ENCODE results near the gene DENND6B.

DNA sequence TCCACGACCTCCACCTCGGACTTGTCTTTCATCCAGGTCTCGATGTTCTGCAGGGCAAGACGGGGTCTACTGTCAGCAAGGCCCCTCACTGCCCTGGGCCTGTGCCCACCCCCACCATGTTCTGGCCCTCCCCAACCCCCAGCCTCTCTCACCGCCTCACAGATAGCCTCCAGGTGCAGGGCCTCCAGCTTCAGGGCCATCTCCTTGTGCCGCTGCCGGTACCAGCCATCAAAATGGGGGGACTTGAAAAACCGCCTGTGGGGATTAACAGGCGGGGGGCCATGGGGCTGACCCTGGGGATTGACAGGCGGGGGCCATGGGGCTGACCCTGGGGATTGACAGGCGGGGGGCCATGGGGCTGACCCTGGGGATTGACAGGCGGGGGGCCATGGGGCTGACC, 14.4 kb downstream of the DENND6B start:
- TF ChIP-seq EP300 (conservative IDR thresholded peaks at IDR 0.05; ENCODE audit: poor library complexity, severe bottlenecking) (no peak), POLR2AphosphoS5 (IDR thresholded peaks at IDR 0.05) (no peak), RAD21 (conservative IDR thresholded peaks at IDR 0.05) (no peak), EZH2 (IDR thresholded peaks at IDR 0.05; ENCODE audit: borderline replicate concordance, insufficient read depth, low read length, poor library complexity, severe bottlenecking) (no peak), SMC3 (conservative IDR thresholded peaks at IDR 0.05; ENCODE audit: poor library complexity) (no peak), TAF1 (IDR thresholded peaks at IDR 0.05; ENCODE audit: low read depth) (no peak), MXI1 (conservative IDR thresholded peaks at IDR 0.05; ENCODE audit: poor library complexity, severe bottlenecking) (no peak)
- TF ChIP-seq, protein P1, sequence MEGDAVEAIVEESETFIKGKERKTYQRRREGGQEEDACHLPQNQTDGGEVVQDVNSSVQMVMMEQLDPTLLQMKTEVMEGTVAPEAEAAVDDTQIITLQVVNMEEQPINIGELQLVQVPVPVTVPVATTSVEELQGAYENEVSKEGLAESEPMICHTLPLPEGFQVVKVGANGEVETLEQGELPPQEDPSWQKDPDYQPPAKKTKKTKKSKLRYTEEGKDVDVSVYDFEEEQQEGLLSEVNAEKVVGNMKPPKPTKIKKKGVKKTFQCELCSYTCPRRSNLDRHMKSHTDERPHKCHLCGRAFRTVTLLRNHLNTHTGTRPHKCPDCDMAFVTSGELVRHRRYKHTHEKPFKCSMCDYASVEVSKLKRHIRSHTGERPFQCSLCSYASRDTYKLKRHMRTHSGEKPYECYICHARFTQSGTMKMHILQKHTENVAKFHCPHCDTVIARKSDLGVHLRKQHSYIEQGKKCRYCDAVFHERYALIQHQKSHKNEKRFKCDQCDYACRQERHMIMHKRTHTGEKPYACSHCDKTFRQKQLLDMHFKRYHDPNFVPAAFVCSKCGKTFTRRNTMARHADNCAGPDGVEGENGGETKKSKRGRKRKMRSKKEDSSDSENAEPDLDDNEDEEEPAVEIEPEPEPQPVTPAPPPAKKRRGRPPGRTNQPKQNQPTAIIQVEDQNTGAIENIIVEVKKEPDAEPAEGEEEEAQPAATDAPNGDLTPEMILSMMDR (IDR thresholded peaks at IDR 0.05; ENCODE audit: poor library complexity, severe bottlenecking) = no peak
- TF ChIP-seq, protein P2, sequence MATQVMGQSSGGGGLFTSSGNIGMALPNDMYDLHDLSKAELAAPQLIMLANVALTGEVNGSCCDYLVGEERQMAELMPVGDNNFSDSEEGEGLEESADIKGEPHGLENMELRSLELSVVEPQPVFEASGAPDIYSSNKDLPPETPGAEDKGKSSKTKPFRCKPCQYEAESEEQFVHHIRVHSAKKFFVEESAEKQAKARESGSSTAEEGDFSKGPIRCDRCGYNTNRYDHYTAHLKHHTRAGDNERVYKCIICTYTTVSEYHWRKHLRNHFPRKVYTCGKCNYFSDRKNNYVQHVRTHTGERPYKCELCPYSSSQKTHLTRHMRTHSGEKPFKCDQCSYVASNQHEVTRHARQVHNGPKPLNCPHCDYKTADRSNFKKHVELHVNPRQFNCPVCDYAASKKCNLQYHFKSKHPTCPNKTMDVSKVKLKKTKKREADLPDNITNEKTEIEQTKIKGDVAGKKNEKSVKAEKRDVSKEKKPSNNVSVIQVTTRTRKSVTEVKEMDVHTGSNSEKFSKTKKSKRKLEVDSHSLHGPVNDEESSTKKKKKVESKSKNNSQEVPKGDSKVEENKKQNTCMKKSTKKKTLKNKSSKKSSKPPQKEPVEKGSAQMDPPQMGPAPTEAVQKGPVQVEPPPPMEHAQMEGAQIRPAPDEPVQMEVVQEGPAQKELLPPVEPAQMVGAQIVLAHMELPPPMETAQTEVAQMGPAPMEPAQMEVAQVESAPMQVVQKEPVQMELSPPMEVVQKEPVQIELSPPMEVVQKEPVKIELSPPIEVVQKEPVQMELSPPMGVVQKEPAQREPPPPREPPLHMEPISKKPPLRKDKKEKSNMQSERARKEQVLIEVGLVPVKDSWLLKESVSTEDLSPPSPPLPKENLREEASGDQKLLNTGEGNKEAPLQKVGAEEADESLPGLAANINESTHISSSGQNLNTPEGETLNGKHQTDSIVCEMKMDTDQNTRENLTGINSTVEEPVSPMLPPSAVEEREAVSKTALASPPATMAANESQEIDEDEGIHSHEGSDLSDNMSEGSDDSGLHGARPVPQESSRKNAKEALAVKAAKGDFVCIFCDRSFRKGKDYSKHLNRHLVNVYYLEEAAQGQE (IDR thresholded peaks at IDR 0.05; ENCODE audit: borderline replicate concordance) = no peak
